ENCODE results near the gene SYNC.

DNA sequence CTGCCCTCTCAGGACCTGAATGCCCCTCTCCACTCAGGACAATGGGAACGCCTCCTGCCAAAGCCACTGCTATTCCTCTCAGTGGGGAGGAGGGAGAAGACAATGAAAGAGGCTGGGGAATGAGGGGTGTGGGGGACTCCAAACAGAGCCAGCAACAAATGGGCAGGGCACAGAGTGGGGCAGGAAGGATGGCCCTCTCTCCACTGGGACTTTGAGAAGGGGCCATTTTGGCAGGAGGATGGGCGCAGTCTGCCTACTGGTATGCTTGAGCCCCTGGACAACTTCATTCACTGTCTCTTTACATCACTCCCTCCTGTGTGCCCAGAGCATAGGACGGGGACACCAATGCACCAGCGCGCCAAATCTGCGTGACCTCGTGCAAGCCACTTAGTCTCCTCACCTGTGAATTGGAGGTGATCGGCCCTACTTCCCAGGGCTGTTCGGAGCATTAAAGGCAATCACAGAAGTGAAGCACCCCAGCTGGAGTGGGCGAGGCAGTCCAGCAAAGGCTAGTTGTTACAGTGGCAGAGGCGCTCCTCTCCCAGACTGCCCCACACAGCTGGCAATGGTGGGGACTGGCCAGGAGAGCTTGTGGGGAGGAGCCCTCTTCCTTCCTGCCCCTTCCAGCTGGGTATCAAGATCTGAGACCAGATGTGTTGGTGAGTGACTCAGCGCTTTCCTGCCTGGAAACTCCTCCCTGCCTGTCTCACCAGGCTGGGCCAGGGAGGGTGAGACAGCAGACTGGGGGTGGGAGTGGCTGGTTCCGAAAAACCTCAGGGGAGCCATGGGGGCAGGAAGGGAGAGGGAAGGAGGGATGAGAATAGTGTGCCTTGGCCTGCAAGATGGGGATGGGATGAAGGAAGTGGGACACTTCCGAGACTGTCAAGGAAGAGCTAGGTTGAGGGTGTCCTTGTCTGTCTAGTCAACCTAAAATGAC is 22.4 kb upstream of the SYNC start:
- TF ChIP-seq, protein P1, sequence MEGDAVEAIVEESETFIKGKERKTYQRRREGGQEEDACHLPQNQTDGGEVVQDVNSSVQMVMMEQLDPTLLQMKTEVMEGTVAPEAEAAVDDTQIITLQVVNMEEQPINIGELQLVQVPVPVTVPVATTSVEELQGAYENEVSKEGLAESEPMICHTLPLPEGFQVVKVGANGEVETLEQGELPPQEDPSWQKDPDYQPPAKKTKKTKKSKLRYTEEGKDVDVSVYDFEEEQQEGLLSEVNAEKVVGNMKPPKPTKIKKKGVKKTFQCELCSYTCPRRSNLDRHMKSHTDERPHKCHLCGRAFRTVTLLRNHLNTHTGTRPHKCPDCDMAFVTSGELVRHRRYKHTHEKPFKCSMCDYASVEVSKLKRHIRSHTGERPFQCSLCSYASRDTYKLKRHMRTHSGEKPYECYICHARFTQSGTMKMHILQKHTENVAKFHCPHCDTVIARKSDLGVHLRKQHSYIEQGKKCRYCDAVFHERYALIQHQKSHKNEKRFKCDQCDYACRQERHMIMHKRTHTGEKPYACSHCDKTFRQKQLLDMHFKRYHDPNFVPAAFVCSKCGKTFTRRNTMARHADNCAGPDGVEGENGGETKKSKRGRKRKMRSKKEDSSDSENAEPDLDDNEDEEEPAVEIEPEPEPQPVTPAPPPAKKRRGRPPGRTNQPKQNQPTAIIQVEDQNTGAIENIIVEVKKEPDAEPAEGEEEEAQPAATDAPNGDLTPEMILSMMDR (IDR thresholded peaks at IDR 0.05; ENCODE audit: low read depth, low read length, poor library complexity, severe bottlenecking), result no peak
- no peak for TF ChIP-seq EZH2phosphoT487 (IDR thresholded peaks at IDR 0.05; ENCODE audit: borderline replicate concordance, low read length)

Data from DOHH2 (cell line).